Measurements from ENCODE around the gene STK32B. TPM values are rescaled to one million over a fixed set of nuclear protein-coding genes. Genes with fewer than 3 reads are reported as not detected.

Gene STK32B
- total RNA-seq, 1 donor from 2014 or later, result not detected

GRCh38 chr4:5447755-5448154 lies 396.5 kb downstream of the STK32B start:
- ChIA-PET CTCF (no interaction called here), POLR2A (no interaction called here)
- no peak for TF ChIP-seq CTCF (IDR thresholded peaks at IDR 0.05)
- Mint-ChIP-seq H3K4me3 (no peak overlapping the region), H3K36me3 (ENCODE audit: low read depth) (no peaks in the 10 kb centered on the region), H3K4me1 (no peaks in the 10 kb centered on the region), H3K27ac (no peak overlapping the region), H3K27me3 (no peaks in the 10 kb centered on the region), H3K9me3 (no peaks in the 10 kb centered on the region)
- ATAC-seq (ENCODE audit: low read depth) (no peak), DNase-seq (no peak)
- intact Hi-C loops (cut with micrococcal nuclease), result no loop called here

GRCh38 chr4:5448221-5448620 lies 396.9 kb downstream of the STK32B start:
- Mint-ChIP-seq H3K4me3 (no peak overlapping the region), H3K36me3 (ENCODE audit: low read depth) (no peaks in the 10 kb centered on the region), H3K27ac (no peak overlapping the region), H3K9me3 (no peaks in the 10 kb centered on the region), H3K4me1 (no peaks in the 10 kb centered on the region), H3K27me3 (no peaks in the 10 kb centered on the region)
- no peak for ATAC-seq (ENCODE audit: low read depth)
- no peak for TF ChIP-seq CTCF (IDR thresholded peaks at IDR 0.05)
- intact Hi-C loops (cut with micrococcal nuclease), result no loop called here
- DNase-seq, result no peak
- CTCF ChIA-PET, result no interaction called here
- POLR2A ChIA-PET, result no interaction called here

- no peaks in the 10 kb centered on the region for H3K27me3 Mint-ChIP-seq
- no peaks in the 10 kb centered on the region for H3K4me1 Mint-ChIP-seq
- H3K36me3 Mint-ChIP-seq (ENCODE audit: low read depth), result no peaks in the 10 kb centered on the region
- no peak for TF ChIP-seq CTCF (IDR thresholded peaks at IDR 0.05)
- no peak overlapping the region for H3K27ac Mint-ChIP-seq
- ATAC-seq (ENCODE audit: low read depth) (no peak), DNase-seq (no peak)
- no peak overlapping the region for H3K4me3 Mint-ChIP-seq
- no peaks in the 10 kb centered on the region for H3K9me3 Mint-ChIP-seq
- ChIA-PET CTCF (no interaction called here), POLR2A (no interaction called here)
- intact Hi-C loops (cut with micrococcal nuclease), result no loop called here
Measured at GRCh38 chr4:5451243-5451642, 400.0 kb downstream of the STK32B start.

GRCh38 chr4:5452156-5452555 lies 400.9 kb downstream of the STK32B start:
- no peak overlapping the region for H3K27ac Mint-ChIP-seq
- intact Hi-C loops (cut with micrococcal nuclease), result no loop called here
- no peak for TF ChIP-seq CTCF (IDR thresholded peaks at IDR 0.05)
- no peaks in the 10 kb centered on the region for H3K27me3 Mint-ChIP-seq
- no peaks in the 10 kb centered on the region for H3K4me1 Mint-ChIP-seq
- no peaks in the 10 kb centered on the region for H3K9me3 Mint-ChIP-seq
- DNase-seq (no peak), ATAC-seq (ENCODE audit: low read depth) (no peak)
- ChIA-PET CTCF (no interaction called here), POLR2A (no interaction called here)
- no peak overlapping the region for H3K4me3 Mint-ChIP-seq
- no peaks in the 10 kb centered on the region for H3K36me3 Mint-ChIP-seq (ENCODE audit: low read depth)

GRCh38 chr4:5455003-5455585 lies 403.8 kb downstream of the STK32B start:
- Mint-ChIP-seq H3K27ac (no peak overlapping the region), H3K4me3 (no peak overlapping the region), H3K27me3 (no peaks in the 10 kb centered on the region), H3K9me3 (no peaks in the 10 kb centered on the region), H3K4me1 (no peaks in the 10 kb centered on the region), H3K36me3 (ENCODE audit: low read depth) (no peaks in the 10 kb centered on the region)
- ATAC-seq (ENCODE audit: low read depth) (no peak), DNase-seq (no peak)
- intact Hi-C loops (cut with micrococcal nuclease), result no loop called here
- no peak for TF ChIP-seq CTCF (IDR thresholded peaks at IDR 0.05)
- ChIA-PET POLR2A (no interaction called here), CTCF (no interaction called here)

All from activated B cell treated with CpG ODN at 0.5 μM for 24 hours (primary cell).